Measurements from ENCODE around the gene KRT83.

The KRT83 gene

DNA sequence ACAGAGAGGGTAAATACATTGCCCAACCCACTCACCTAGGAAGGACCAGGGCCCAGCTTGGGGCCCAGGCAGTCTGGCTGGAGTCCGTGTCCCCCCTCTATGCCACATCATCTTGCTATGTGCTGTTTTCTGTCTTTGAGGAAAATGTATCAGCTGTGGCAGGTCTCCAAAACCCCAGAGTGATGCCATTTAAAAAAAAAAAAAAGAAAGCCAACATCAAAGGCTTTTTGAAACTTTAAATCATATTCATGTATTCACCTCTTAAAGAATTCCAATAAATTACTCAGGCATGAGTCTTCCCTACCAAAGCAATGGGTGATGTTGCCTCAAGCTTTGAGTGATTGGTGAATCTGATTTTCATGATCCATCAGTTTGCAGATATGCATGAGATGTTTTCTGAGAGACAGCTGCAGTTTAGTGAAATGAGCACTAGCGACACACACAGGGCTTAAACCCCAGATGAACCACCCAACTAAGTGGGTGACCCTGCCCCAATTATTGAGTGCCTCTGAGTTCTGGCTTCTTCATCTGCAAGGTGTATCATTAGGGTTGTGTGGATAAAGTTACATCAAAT lies 35.9 kb downstream of the KRT83 start:
- H2AFZ ChIP-seq, result no peak overlapping the region

DNA sequence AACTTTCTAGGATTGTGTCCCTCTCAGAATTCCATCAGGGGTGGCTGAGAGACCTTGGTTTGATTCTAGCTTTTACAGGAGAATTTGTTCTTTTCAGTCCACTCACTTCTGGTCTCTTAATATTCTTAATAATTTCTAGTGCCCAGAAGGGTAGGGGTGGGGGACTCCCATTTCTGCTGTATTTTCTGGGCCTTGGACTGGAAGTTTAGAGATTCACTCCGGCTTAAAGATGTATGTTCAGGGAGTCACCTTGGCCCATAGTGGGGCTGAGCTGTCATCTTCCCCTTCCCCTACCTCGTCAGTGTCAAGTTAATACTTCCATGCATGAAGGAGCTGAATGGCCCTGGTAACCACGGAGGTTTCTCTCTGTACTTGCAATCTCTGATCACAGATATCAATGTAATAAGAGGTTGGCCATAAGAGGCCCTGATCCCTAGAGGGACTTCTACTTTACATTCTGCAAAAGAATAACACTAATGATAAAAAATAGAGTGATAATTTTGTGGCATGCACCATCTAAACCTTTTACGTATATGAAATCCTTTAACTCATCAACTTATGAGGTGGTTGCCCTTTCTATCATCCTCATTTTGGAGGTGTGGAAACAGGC lies 36.5 kb downstream of the KRT83 start:
- Histone ChIP-seq H3K79me2 (no peaks in the 10 kb centered on the region), H3K27ac (no peak overlapping the region), H2AFZ (no peak overlapping the region), H3K9ac (no peak overlapping the region), H3K27me3 (ENCODE audit: control insufficient read depth, insufficient read depth, low read length) (no peaks in the 10 kb centered on the region), H3K36me3 (ENCODE audit: control insufficient read depth, insufficient read depth, low read length) (no peaks in the 10 kb centered on the region), H3K4me3 (ENCODE audit: low read depth, low read length) (no peak overlapping the region), H3K4me1 (no peaks in the 10 kb centered on the region), H3K4me2 (ENCODE audit: low read length) (no peak overlapping the region), H3K9me3 (ENCODE audit: control insufficient read depth, low read length) (no peaks in the 10 kb centered on the region)
- TF ChIP-seq, protein P1, sequence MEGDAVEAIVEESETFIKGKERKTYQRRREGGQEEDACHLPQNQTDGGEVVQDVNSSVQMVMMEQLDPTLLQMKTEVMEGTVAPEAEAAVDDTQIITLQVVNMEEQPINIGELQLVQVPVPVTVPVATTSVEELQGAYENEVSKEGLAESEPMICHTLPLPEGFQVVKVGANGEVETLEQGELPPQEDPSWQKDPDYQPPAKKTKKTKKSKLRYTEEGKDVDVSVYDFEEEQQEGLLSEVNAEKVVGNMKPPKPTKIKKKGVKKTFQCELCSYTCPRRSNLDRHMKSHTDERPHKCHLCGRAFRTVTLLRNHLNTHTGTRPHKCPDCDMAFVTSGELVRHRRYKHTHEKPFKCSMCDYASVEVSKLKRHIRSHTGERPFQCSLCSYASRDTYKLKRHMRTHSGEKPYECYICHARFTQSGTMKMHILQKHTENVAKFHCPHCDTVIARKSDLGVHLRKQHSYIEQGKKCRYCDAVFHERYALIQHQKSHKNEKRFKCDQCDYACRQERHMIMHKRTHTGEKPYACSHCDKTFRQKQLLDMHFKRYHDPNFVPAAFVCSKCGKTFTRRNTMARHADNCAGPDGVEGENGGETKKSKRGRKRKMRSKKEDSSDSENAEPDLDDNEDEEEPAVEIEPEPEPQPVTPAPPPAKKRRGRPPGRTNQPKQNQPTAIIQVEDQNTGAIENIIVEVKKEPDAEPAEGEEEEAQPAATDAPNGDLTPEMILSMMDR (IDR thresholded peaks at IDR 0.05), result no peak

More for the DNA sequence above, 35.9 kb downstream of the KRT83 start:
- H3K9ac ChIP-seq, result no peak overlapping the region
- H3K36me3 ChIP-seq (ENCODE audit: control insufficient read depth, insufficient read depth, low read length), result no peaks in the 10 kb centered on the region
- no peaks in the 10 kb centered on the region for H3K79me2 ChIP-seq
- H3K27ac ChIP-seq, result no peak overlapping the region
- H3K27me3 ChIP-seq (ENCODE audit: control insufficient read depth, insufficient read depth, low read length), result no peaks in the 10 kb centered on the region
- H3K9me3 ChIP-seq (ENCODE audit: control insufficient read depth, low read length), result no peaks in the 10 kb centered on the region
- no peak overlapping the region for H3K4me3 ChIP-seq (ENCODE audit: low read depth, low read length)
- TF ChIP-seq, protein P1 (IDR thresholded peaks at IDR 0.05), result no peak
- H3K4me2 ChIP-seq (ENCODE audit: low read length), result no peak overlapping the region
- no peaks in the 10 kb centered on the region for H3K4me1 ChIP-seq

DNA sequence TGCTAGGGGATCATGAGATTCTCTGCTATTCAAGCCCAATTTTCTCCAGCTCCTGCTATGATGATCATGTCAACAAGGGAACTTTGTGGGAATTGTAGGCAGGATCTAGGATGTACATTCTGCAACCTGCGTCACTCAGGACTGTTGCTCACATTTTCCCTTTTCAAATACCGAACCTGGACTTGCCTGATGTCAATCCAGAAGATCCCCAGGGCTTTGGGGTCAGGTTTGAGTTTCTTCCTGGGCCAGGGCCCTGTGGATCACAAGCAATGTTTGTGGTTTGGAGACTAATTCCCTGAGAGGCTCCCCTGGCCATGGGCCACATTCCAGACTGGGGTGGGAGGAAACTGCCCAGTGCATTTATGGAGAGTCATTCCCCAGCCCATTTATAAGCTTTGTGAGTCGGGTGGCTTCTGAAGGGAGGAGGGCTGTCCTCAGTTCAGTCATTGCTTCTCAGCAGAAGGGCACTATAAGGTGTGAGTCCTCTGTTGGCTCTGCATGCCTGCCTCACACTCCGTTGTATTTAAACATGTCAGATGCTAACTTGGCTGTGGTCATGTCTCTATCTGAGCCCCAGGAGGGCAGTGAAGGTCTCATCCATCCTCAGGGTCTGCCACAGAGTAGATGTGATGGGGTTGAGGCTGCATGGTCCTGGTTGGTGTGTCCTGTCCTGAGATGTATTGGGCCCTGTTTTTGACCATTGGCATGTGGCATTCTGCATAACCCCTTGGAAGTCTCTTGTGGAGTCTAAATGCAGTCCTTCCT lies 40.2 kb downstream of the KRT83 start:
- H3K4me2 ChIP-seq (ENCODE audit: low read length), result no peak overlapping the region
- H3K79me2 ChIP-seq, result no peaks in the 10 kb centered on the region
- no peaks in the 10 kb centered on the region for H3K9me3 ChIP-seq (ENCODE audit: control insufficient read depth, low read length)
- no peak overlapping the region for H3K27ac ChIP-seq
- H3K4me1 ChIP-seq, result peaks cover 4% of the 10 kb centered on the region
- H3K27me3 ChIP-seq (ENCODE audit: control insufficient read depth, insufficient read depth, low read length), result no peaks in the 10 kb centered on the region
- no peak overlapping the region for H3K9ac ChIP-seq
- no peak overlapping the region for H2AFZ ChIP-seq
- no peaks in the 10 kb centered on the region for H3K36me3 ChIP-seq (ENCODE audit: control insufficient read depth, insufficient read depth, low read length)
- no peak overlapping the region for H3K4me3 ChIP-seq (ENCODE audit: low read depth, low read length)
- TF ChIP-seq, protein P1 (IDR thresholded peaks at IDR 0.05), result no peak

DNA sequence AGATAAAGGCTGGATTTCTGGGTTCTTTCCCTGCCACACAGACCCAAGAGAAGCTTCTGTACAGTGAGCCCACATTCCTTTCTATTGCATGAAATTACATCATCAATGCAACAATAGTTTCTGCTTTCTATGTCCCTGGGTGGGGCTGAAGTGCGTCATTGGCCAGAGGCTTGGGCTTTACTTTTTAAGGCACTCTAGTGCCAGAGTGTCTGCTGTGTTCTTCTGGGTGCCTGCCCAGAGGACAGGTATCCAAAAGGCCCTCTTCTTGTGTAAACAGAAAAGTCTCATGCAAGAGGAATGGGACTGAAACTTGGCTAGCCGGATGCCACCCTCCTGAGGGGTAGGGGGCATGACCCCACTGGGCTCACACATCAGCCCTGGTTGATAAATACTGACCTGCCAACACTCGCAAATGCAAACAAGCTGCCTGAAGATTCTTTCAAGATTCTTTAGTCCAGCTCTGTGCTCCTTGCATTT lies 40.8 kb downstream of the KRT83 start:
- Histone ChIP-seq H3K27ac (no peak overlapping the region), H3K4me3 (ENCODE audit: low read depth, low read length) (no peak overlapping the region)

More for the DNA sequence above, 40.8 kb downstream of the KRT83 start:
- Histone ChIP-seq H3K79me2 (no peaks in the 10 kb centered on the region), H3K27me3 (ENCODE audit: control insufficient read depth, insufficient read depth, low read length) (no peaks in the 10 kb centered on the region), H3K36me3 (ENCODE audit: control insufficient read depth, insufficient read depth, low read length) (no peaks in the 10 kb centered on the region), H2AFZ (no peak overlapping the region), H3K9ac (no peak overlapping the region), H3K4me2 (ENCODE audit: low read length) (no peak overlapping the region), H3K4me1 (peaks cover 4% of the 10 kb centered on the region), H3K9me3 (ENCODE audit: control insufficient read depth, low read length) (no peaks in the 10 kb centered on the region)
- TF ChIP-seq, protein P1 (IDR thresholded peaks at IDR 0.05), result no peak

Data from parathyroid adenoma (tissue), 2 donors.